HG03159 (cell line): ENCODE data around the gene EIF4G1.

ENCODE experiments used
- ATAC-seq: cut with Tn5 transposase; IDR thresholded peaks from one replicate; pipeline ENCODE4 v1.9.1; 2021; ENCODE audit warnings: mild to moderate bottlenecking, moderate library complexity; ENCODE audit not compliant: unreplicated experiment

EIF4G1 gene

GRCh38 chr3:184381261-184382224, 67.1 kb downstream of the EIF4G1 start:
- ATAC-seq: no peak

DNA sequence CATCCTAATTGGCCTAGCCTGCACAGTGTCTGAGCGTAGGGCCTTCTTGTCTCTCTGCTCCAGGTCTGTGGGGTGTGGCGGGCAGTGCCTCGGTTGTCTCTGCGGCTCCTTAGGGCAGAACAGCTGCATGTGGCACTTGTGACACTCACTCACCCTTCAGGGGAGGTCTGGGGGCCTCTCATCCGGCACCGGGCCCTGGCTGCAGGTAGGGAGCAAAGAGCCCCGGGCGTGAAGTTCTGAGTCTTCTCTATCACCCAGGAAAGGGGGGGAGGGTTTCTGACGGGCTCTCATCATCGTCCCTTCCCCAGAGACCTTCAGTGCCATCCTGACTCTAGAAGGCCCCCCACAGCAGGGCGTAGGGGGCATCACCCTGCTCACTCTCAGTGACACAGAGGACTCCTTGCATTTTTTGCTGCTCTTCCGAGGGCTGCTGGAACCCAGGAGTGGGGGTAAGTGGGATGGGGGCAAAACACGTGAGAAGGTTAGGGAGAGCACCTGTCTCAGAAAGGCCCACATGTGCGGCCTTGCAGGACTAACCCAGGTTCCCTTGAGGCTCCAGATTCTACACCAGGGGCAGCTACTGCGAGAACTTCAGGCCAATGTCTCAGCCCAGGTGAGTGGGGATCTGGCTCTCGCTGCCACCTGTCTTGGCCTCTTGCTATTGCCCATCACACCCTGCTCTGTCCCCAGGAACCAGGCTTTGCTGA, 68.1 kb downstream of the EIF4G1 start:
- ATAC-seq: no peak

DNA sequence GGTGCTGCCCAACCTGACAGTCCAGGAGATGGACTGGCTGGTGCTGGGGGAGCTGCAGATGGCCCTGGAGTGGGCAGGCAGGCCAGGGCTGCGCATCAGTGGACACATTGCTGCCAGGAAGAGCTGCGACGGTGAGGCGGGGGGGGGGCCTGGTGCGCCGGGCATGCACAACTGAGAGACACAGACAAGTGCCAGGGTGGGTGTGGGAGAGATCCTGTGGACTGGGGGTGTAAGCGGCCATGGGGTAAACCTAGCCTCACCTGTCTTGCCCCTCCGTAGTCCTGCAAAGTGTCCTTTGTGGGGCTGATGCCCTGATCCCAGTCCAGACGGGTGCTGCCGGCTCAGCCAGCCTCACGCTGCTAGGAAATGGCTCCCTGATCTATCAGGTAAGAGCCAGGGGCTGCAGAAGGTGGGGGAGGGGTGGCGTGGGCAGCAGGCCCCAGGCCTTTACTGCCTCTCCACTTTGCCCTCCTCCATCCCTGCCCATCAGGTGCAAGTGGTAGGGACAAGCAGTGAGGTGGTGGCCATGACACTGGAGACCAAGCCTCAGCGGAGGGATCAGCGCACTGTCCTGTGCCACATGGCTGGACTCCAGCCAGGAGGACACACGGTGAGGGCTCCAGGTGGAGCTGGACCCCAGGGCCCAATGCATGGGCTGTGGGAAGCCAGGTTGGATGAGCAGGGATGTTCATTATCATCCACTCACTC, 68.8 kb downstream of the EIF4G1 start:
- no peak for ATAC-seq

DNA sequence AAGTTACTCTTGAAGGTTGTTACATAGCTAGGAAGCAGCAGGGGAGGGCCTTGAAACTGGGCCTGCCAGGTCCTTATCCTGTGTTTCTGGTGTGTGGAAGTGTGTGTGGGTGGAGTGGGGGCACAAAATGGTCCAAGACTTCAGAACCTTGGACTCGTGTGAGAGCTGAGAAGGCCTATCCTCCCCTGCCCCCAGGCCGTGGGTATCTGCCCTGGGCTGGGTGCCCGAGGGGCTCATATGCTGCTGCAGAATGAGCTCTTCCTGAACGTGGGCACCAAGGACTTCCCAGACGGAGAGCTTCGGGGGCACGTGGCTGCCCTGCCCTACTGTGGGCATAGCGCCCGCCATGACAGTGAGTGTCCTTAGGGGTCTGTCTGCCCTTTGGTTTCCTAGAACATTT, 69.9 kb downstream of the EIF4G1 start:
- ATAC-seq: no peak
